B cell (primary cell): ENCODE results near the gene HDAC5. TPM values are rescaled to one million over a fixed set of nuclear protein-coding genes. Genes with fewer than 3 reads are reported as not detected.

Experiments
- ATAC-seq: fragments of 200-7000 bp; cut with Tn5 transposase; one replicate; pipeline ENCODE4 v1.10.0; 2021; ENCODE audit warnings: low read depth, mild to moderate bottlenecking, moderate number of reproducible peaks, moderate library complexity
- CTCF ChIA-PET: fragments of 350-600 bp; sonication (Branson Sonifier 250); formaldehyde crosslinking; loops from one replicate; lab custom pipeline; 2021; ENCODE audit warnings: antibody characterized with exemption, inconsistent platforms; lab: Charles Lee
- POLR2A ChIA-PET: fragments of 350-600 bp; sonication (Branson Sonifier 250); formaldehyde crosslinking; loops from one replicate; lab custom pipeline; 2021; ENCODE audit warnings: antibody characterized with exemption; lab: Charles Lee
- DNase-seq: peaks from one replicate; pipeline ENCODE4 v3.0.0; 2013
- H2AFZ ChIP-seq: 2 replicates; pipeline ENCODE4 v1.6.1; 2012; ENCODE audit warnings: mild to moderate bottlenecking, low read depth, low read length; ENCODE audit not compliant: insufficient read depth, poor library complexity, severe bottlenecking
- H3K27ac ChIP-seq, 2 donors: 1 replicate in 1 of 2; 2 replicates in 1 of 2; pipeline ENCODE4 v1.5.1; 2012 to 2013; ENCODE audit warnings: low read length in 2 of 2, mild to moderate bottlenecking in 2 of 2, moderate library complexity in 1 of 2
- H3K27me3 ChIP-seq, 4 experiments: fragments of 200-600 bp in 1 of 4; sonication (generic) in 1 of 4; replicated peaks in 1 of 4; 1 replicate in 2 of 4; 2 replicates in 2 of 4; pipeline versions ENCODE4 v1.6.1 to v1.7.0; 2013 to 2016; ENCODE audit warnings: low read length in 3 of 4, mild to moderate bottlenecking in 2 of 4, mixed read lengths in 1 of 4, moderate library complexity in 1 of 4; ENCODE audit not compliant: insufficient read depth in 4 of 4, control insufficient read depth in 3 of 4; ENCODE audit errors: control extremely low read depth in 1 of 4
- H3K36me3 ChIP-seq, 2 experiments: replicated peaks in 1 of 2; 1 replicate in 1 of 2; 2 replicates in 1 of 2; pipeline versions ENCODE4 v1.6.1 to v1.7.1; 2013; ENCODE audit warnings: low read length in 1 of 2; ENCODE audit not compliant: insufficient read depth in 2 of 2, control insufficient read depth in 1 of 2; ENCODE audit errors: control extremely low read depth in 1 of 2, extremely low read depth in 1 of 2
- H3K4me1 ChIP-seq, 2 donors: fragments of 200-600 bp in 1 of 2; sonication (generic) in 1 of 2; 1 replicate in 1 of 2; 2 replicates in 1 of 2; pipeline versions ENCODE4 v1.5.1 to v1.6.1; 2013 to 2017; ENCODE audit warnings: low read length in 2 of 2; ENCODE audit not compliant: control insufficient read depth in 2 of 2, insufficient read depth in 2 of 2
- H3K4me2 ChIP-seq: replicated peaks from 2 replicates; pipeline ENCODE3; 2012; ENCODE audit warnings: mild to moderate bottlenecking, low read depth, low read length; ENCODE audit not compliant: poor library complexity, severe bottlenecking
- H3K4me3 ChIP-seq, 5 experiments: fragments of 200-600 bp in 1 of 5; sonication (generic) in 1 of 5; 1 replicate in 3 of 5; 2 replicates in 2 of 5; pipeline versions ENCODE4 v1.5.1 to v1.7.0; 2011 to 2016; ENCODE audit warnings: low read length in 4 of 5, mild to moderate bottlenecking in 4 of 5, low read depth in 2 of 5, control low read depth in 1 of 5, moderate library complexity in 1 of 5; ENCODE audit not compliant: insufficient read depth in 1 of 5; ENCODE audit errors: control extremely low read depth in 1 of 5, extremely low read depth in 1 of 5
- H3K79me2 ChIP-seq: fragments of 200-600 bp; sonication (generic); one replicate; pipeline ENCODE4 v1.6.0; 2016; ENCODE audit warnings: low read length; ENCODE audit not compliant: control insufficient read depth, insufficient read depth
- H3K9ac ChIP-seq: fragments of 200-600 bp; sonication (generic); 2 replicates; pipeline ENCODE4 v1.6.1; 2017; ENCODE audit warnings: mild to moderate bottlenecking, low read length, moderate library complexity
- H3K9me3 ChIP-seq, 3 donors: one replicate each; pipeline versions ENCODE4 v1.6.1 to v1.7.1; 2013; ENCODE audit warnings: low read length in 2 of 3; ENCODE audit not compliant: control insufficient read depth in 2 of 3, insufficient read depth in 1 of 3; ENCODE audit errors: control extremely low read depth in 1 of 3
- H4K20me1 ChIP-seq: 2 replicates; pipeline ENCODE4 v1.6.0; 2012; ENCODE audit warnings: mild to moderate bottlenecking, low read length; ENCODE audit not compliant: insufficient read depth, control insufficient read depth, poor library complexity, severe bottlenecking
- H3K27ac Mint-ChIP-seq: one replicate; pipeline ENCODE4 v1.8.0; 2021; ENCODE audit warnings: mixed read lengths
- H3K27me3 Mint-ChIP-seq: one replicate; pipeline ENCODE4 v1.8.0; 2021; ENCODE audit warnings: mixed read lengths
- H3K4me1 Mint-ChIP-seq: one replicate; pipeline ENCODE4 v1.8.0; 2021; ENCODE audit warnings: mixed read lengths
- H3K4me3 Mint-ChIP-seq: one replicate; pipeline ENCODE4 v1.8.0; 2021; ENCODE audit warnings: mixed read lengths
- H3K9me3 Mint-ChIP-seq: one replicate; pipeline ENCODE4 v1.8.0; 2022; ENCODE audit warnings: mixed read lengths; ENCODE audit not compliant: insufficient read depth
- CTCF ChIP-seq: fragments of 200-600 bp; IDR thresholded peaks from one replicate; pipeline ENCODE4 v1.8.0; 2022; ENCODE audit warnings: antibody characterized with exemption, mild to moderate bottlenecking
- EZH2 ChIP-seq: IDR thresholded peaks from 2 replicates; pipeline ENCODE4 v1.6.1; 2012; ENCODE audit warnings: borderline replicate concordance, low read depth, mild to moderate bottlenecking, moderate library complexity, low read length; ENCODE audit not compliant: insufficient read depth, poor library complexity, severe bottlenecking
- WGBS: methylation state at CpG from one replicate; pipeline ENCODE4 v1.1.5; 2013; ENCODE audit warnings: missing lambda C conversion rate; ENCODE audit not compliant: insufficient coverage; 5-methylcytosine and 5-hydroxymethylcytosine counted together
- intact Hi-C: fragments of 100-400 bp; cut with micrococcal nuclease; formaldehyde crosslinking; loops from one replicate; pipeline ENCODE4 v1.10.0; 2022
- polyA plus RNA-seq: library from polyadenylated mRNA; depleted of rRNA; stranded (reverse); fragments of >200 nt; gene quantifications from 2 replicates; pipeline ENCODE4 v1.2.3, GENCODE V29; 2012
- total RNA-seq, 2 donors: library from RNA; stranded (reverse); fragments of 120-200 nt in 1 of 2; gene quantifications; 1 replicate in 1 of 2; 2 replicates in 1 of 2; pipeline versions ENCODE4 v1.2.3 to v1.2.4, GENCODE V29; 2013 to 2022

HDAC5 gene
- total and polyA plus RNA-seq, 2 donors (not counting 1 experiment from before 2014, with no cell fraction given), result 99.8 to 104 TPM

- H3K27ac Mint-ChIP-seq, result no peak overlapping the region
- H3K9me3 ChIP-seq, result no peaks in the 10 kb centered on the region
- WGBS, result 93% methylated on average over 7 of the region's 10 CpGs
- H3K4me2 ChIP-seq, result no peak overlapping the region
- H3K9me3 Mint-ChIP-seq, result no peaks in the 10 kb centered on the region
- DNase-seq, result no peak
- no peak overlapping the region for H3K9ac ChIP-seq
- H3K4me1 ChIP-seq, result peaks cover 18 to 27% of the 10 kb centered on the region in 2 donors
- no peak overlapping the region for H3K4me3 ChIP-seq
- H3K4me3 Mint-ChIP-seq, result no peak overlapping the region
- H3K27ac ChIP-seq, result no peak overlapping the region
- H3K27me3 Mint-ChIP-seq, result no peaks in the 10 kb centered on the region
- TF ChIP-seq EZH2, result no peak
- TF ChIP-seq CTCF, result no peak
- H4K20me1 ChIP-seq, result peaks cover 90% of the 10 kb centered on the region
- H3K4me1 Mint-ChIP-seq, result peaks cover 56% of the 10 kb centered on the region
- CTCF ChIA-PET, result no interaction called here
- no peaks in the 10 kb centered on the region for H3K27me3 ChIP-seq
- ATAC-seq, result no peak
- POLR2A ChIA-PET, result no interaction called here
- intact Hi-C loops, result no loop called here
- H3K79me2 ChIP-seq, result peaks cover 99% of the 10 kb centered on the region
- H3K36me3 ChIP-seq, result peaks cover 5 to 34% of the 10 kb centered on the region in 2 experiments
- H2AFZ ChIP-seq, result no peak overlapping the region
Observed at GRCh38 chr17:44118427-44119050, 4.9 kb downstream of the HDAC5 start.

GRCh38 chr17:44117351-44117750 is 6.1 kb downstream of the HDAC5 start:
- H3K9ac ChIP-seq, result no peak overlapping the region
- no peaks in the 10 kb centered on the region for H3K9me3 Mint-ChIP-seq
- no peaks in the 10 kb centered on the region for H3K9me3 ChIP-seq
- H3K27me3 ChIP-seq, result no peaks in the 10 kb centered on the region
- peaks cover 24 to 32% of the 10 kb centered on the region in 2 donors for H3K4me1 ChIP-seq
- TF ChIP-seq EZH2, result no peak
- TF ChIP-seq CTCF, result no peak
- H3K79me2 ChIP-seq, result peaks cover 99% of the 10 kb centered on the region
- no peak overlapping the region for H3K27ac Mint-ChIP-seq
- peaks cover 59% of the 10 kb centered on the region for H3K4me1 Mint-ChIP-seq
- no peak overlapping the region for H3K4me3 Mint-ChIP-seq
- no peak overlapping the region for H2AFZ ChIP-seq
- H3K36me3 ChIP-seq, result peaks cover 5 to 39% of the 10 kb centered on the region in 2 experiments
- WGBS, result 92% methylated on average over 18 of the region's 18 CpGs
- ChIA-PET POLR2A (no interaction called here), CTCF (interaction anchor here (0.9 to 1.1 kb wide), 3 partner anchors 93 to 225 kb away, joined by 3 to 4 read pairs (median 3); no protein-coding TSS in a partner anchor)
- H3K27me3 Mint-ChIP-seq, result no peaks in the 10 kb centered on the region
- H3K27ac ChIP-seq, result no peak overlapping the region
- peaks cover 99% of the 10 kb centered on the region for H4K20me1 ChIP-seq
- H3K4me3 ChIP-seq, result no peak overlapping the region
- no peak for ATAC-seq
- intact Hi-C loops, result no loop called here
- no peak for DNase-seq
- no peak overlapping the region for H3K4me2 ChIP-seq
